ENCODE results near the gene PLXNA4. TPM values are rescaled to one million over a fixed set of nuclear protein-coding genes. Genes with fewer than 3 reads are reported as not detected.

PLXNA4 gene
- total and polyA plus RNA-seq, 4 donors: 0.04 to 1.1 (median 0.41) TPM

DNA sequence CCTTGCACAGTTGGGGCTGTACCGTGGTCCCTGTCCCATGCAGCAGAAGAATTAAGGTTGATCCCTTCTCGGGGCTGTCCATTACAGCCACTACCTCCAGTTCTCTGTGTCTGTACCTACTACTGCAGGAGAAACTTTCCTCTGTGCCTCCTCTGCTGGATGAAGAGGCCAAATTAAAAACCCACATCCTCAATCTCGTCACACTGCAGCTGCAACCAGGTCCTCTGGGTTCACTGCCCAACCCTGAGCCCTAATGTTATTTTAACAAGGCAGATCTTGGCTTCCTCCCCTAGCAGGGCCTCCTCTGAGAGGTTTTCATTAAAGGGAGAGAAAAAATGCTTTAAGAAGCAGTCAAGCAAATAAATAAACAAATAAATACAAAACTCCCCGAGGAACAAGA lies 66.6 kb downstream of the PLXNA4 start:
- H3K4me3 ChIP-seq (ENCODE audit: low read depth in 1 of 3, low read length in 3 of 3): no peak overlapping the region
- WGBS: 77% methylated on average over 4 of the region's 4 CpGs
- no peak overlapping the region for H3K27ac ChIP-seq (ENCODE audit: low read depth in 1 of 2, low read length in 2 of 2)
- H3K27me3 ChIP-seq (ENCODE audit: control insufficient read depth in 4 of 4, insufficient read depth in 4 of 4, low read length in 3 of 4): no peaks in the 10 kb centered on the region
- H3K4me1 ChIP-seq (ENCODE audit: control insufficient read depth in 4 of 4, insufficient read depth in 4 of 4, low read length in 3 of 4): no peaks in the 10 kb centered on the region
- no peaks in the 10 kb centered on the region for H3K9me3 ChIP-seq (ENCODE audit: control insufficient read depth in 4 of 4, low read length in 3 of 4)
- DNase-seq (ENCODE audit: low spot score): no peak
- TF ChIP-seq HNF4A (conservative IDR thresholded peaks at IDR 0.05): no peak
- no peak for TF ChIP-seq JUND (IDR thresholded peaks at IDR 0.05)
- no peak for TF ChIP-seq EGR1 (IDR thresholded peaks at IDR 0.05; ENCODE audit: low read depth in 2 of 2)
- TF ChIP-seq GABPA (IDR thresholded peaks at IDR 0.05 in 1 of 2, conservative IDR thresholded peaks at IDR 0.05 in 1 of 2): no peak
- TF ChIP-seq TAF1 (conservative IDR thresholded peaks at IDR 0.05): no peak
- no peak for TF ChIP-seq YY1 (IDR thresholded peaks at IDR 0.05)
- TF ChIP-seq, protein P1, sequence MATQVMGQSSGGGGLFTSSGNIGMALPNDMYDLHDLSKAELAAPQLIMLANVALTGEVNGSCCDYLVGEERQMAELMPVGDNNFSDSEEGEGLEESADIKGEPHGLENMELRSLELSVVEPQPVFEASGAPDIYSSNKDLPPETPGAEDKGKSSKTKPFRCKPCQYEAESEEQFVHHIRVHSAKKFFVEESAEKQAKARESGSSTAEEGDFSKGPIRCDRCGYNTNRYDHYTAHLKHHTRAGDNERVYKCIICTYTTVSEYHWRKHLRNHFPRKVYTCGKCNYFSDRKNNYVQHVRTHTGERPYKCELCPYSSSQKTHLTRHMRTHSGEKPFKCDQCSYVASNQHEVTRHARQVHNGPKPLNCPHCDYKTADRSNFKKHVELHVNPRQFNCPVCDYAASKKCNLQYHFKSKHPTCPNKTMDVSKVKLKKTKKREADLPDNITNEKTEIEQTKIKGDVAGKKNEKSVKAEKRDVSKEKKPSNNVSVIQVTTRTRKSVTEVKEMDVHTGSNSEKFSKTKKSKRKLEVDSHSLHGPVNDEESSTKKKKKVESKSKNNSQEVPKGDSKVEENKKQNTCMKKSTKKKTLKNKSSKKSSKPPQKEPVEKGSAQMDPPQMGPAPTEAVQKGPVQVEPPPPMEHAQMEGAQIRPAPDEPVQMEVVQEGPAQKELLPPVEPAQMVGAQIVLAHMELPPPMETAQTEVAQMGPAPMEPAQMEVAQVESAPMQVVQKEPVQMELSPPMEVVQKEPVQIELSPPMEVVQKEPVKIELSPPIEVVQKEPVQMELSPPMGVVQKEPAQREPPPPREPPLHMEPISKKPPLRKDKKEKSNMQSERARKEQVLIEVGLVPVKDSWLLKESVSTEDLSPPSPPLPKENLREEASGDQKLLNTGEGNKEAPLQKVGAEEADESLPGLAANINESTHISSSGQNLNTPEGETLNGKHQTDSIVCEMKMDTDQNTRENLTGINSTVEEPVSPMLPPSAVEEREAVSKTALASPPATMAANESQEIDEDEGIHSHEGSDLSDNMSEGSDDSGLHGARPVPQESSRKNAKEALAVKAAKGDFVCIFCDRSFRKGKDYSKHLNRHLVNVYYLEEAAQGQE (IDR thresholded peaks at IDR 0.05): no peak
- no peak for TF ChIP-seq FOXA1 (IDR thresholded peaks at IDR 0.05)
- TF ChIP-seq, protein P2, sequence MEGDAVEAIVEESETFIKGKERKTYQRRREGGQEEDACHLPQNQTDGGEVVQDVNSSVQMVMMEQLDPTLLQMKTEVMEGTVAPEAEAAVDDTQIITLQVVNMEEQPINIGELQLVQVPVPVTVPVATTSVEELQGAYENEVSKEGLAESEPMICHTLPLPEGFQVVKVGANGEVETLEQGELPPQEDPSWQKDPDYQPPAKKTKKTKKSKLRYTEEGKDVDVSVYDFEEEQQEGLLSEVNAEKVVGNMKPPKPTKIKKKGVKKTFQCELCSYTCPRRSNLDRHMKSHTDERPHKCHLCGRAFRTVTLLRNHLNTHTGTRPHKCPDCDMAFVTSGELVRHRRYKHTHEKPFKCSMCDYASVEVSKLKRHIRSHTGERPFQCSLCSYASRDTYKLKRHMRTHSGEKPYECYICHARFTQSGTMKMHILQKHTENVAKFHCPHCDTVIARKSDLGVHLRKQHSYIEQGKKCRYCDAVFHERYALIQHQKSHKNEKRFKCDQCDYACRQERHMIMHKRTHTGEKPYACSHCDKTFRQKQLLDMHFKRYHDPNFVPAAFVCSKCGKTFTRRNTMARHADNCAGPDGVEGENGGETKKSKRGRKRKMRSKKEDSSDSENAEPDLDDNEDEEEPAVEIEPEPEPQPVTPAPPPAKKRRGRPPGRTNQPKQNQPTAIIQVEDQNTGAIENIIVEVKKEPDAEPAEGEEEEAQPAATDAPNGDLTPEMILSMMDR (IDR thresholded peaks at IDR 0.05; ENCODE audit: low read depth, low read length, missing input control): no peak
- no peak for TF ChIP-seq FOXA2 (IDR thresholded peaks at IDR 0.05)
- TF ChIP-seq, protein P3, sequence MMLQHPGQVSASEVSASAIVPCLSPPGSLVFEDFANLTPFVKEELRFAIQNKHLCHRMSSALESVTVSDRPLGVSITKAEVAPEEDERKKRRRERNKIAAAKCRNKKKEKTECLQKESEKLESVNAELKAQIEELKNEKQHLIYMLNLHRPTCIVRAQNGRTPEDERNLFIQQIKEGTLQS (IDR thresholded peaks at IDR 0.05): no peak
- H3K9ac ChIP-seq (ENCODE audit: low read depth in 1 of 2, low read length in 2 of 2): no peak overlapping the region
- H3K36me3 ChIP-seq (ENCODE audit: control insufficient read depth in 4 of 4, insufficient read depth in 3 of 4, low read depth in 1 of 4, low read length in 3 of 4): no peaks in the 10 kb centered on the region

DNA sequence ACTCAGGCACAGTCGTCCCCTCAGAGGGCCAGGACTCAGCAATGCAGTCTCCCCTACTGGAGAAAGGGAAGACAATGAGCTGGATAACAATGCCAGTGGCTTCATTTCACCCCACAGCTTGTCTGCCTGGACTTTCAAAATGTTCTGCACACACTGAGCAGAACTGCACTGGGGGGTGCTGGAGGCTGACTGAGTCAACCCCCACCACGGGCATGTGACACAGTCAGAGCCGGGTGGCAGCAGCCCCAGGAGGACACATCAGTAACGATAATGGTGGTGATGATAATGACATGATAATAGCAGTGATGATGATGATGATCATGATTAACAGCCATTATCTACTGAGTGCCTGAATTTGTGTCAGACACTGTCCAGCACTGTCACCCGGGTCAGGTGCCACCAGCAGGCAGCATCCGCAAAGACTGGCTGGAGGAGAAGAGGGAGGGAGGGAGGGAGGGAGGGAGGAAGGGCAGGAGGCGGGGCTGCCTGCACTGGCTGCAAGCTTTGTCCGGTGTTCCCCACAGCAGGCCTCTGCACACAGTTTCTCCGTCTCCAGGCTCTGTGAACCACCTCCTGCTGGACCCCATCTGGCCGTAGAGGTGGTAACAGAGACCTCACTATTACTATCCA lies 67.4 kb downstream of the PLXNA4 start:
- no peak for DNase-seq (ENCODE audit: low spot score)
- H3K9me3 ChIP-seq (ENCODE audit: control insufficient read depth in 4 of 4, low read length in 3 of 4): no peaks in the 10 kb centered on the region
- no peak overlapping the region for H3K4me3 ChIP-seq (ENCODE audit: low read depth in 1 of 3, low read length in 3 of 3)
- no peaks in the 10 kb centered on the region for H3K27me3 ChIP-seq (ENCODE audit: control insufficient read depth in 4 of 4, insufficient read depth in 4 of 4, low read length in 3 of 4)
- no peak overlapping the region for H3K27ac ChIP-seq (ENCODE audit: low read depth in 1 of 2, low read length in 2 of 2)
- H3K36me3 ChIP-seq (ENCODE audit: control insufficient read depth in 4 of 4, insufficient read depth in 3 of 4, low read depth in 1 of 4, low read length in 3 of 4): no peaks in the 10 kb centered on the region
- H3K9ac ChIP-seq (ENCODE audit: low read depth in 1 of 2, low read length in 2 of 2): no peak overlapping the region
- no peaks in the 10 kb centered on the region for H3K4me1 ChIP-seq (ENCODE audit: control insufficient read depth in 4 of 4, insufficient read depth in 4 of 4, low read length in 3 of 4)
- 60% methylated on average over 10 of the region's 10 CpGs for WGBS
- TF ChIP-seq, protein P1 (IDR thresholded peaks at IDR 0.05): no peak
- no peak for TF ChIP-seq HNF4G (IDR thresholded peaks at IDR 0.05)
- no peak for TF ChIP-seq EGR1 (IDR thresholded peaks at IDR 0.05; ENCODE audit: low read depth in 2 of 2)
- TF ChIP-seq, protein P4, sequence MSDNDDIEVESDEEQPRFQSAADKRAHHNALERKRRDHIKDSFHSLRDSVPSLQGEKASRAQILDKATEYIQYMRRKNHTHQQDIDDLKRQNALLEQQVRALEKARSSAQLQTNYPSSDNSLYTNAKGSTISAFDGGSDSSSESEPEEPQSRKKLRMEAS (IDR thresholded peaks at IDR 0.05): no peak
- TF ChIP-seq RXRA (IDR thresholded peaks at IDR 0.05): no peak
- TF ChIP-seq YY1 (IDR thresholded peaks at IDR 0.05): no peak
- TF ChIP-seq, protein P3 (IDR thresholded peaks at IDR 0.05): no peak
- no peak for TF ChIP-seq SP1 (IDR thresholded peaks at IDR 0.05)
- TF ChIP-seq GABPA (IDR thresholded peaks at IDR 0.05 in 1 of 2, conservative IDR thresholded peaks at IDR 0.05 in 1 of 2): no peak
- TF ChIP-seq FOXA2 (IDR thresholded peaks at IDR 0.05): no peak
- TF ChIP-seq, protein P2 (IDR thresholded peaks at IDR 0.05; ENCODE audit: low read depth, low read length, missing input control): no peak
- TF ChIP-seq NR2F2 (IDR thresholded peaks at IDR 0.05): no peak
- TF ChIP-seq JUND (IDR thresholded peaks at IDR 0.05): no peak
